ENCODE measurements around the gene CAPN5.

Gene CAPN5

DNA sequence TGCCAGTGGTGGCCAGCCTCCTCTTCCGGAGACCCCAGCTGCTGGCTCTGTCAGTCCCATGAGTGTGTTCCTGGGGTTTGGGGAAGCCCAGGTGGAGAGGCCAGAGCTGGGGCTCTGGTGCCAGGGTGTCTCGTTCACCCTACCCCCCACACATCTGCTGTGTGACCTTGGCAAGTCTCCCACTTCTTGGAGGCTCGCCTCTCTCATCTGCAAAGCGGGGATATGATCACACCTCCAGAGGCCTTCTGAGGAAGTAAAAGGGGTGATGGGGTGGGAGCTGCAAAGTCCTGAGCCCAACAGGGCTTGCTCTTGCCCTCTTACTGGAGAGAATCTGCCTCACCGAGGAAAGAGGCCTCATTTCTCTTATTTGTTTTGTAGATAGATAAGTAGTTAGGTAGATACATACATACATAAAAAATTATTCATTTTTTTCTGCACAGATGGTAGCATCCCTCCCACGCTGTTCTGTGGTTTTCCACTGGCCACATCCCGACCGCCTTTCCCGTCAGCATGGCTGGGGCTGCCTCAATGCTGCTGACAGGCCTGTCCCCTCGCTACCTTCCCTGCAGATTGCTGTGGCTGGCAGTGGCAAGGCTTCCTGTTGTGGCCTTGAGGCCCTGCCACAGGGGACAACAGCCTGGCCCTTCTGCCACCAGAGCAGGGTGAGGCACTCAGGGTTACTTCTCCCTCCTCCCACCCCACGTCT, 85.2 kb downstream of the CAPN5 start:
- DNase-seq (ENCODE audit: low spot score) = no peak

DNA sequence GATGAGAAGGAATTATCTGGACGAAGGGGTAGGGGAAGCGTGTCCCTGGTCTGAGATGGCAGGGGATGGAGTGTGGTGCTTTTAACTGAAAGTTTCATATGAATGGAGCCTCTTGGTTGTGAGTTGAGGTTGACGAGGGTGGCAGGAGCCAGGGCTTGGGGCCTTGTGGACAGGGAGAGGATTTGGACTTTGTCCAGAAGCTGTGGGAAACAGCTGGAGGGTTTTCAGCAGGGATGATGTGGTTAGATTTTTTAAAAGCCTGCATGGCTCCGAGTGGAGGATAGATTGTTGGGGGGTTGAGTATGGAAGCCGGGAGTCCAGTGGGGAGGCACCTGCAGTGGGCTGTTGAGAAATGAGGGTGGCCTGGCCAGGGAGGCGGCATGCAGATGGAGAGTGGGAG, 86.1 kb downstream of the CAPN5 start:
- DNase-seq (ENCODE audit: low spot score) = no peak

DNA sequence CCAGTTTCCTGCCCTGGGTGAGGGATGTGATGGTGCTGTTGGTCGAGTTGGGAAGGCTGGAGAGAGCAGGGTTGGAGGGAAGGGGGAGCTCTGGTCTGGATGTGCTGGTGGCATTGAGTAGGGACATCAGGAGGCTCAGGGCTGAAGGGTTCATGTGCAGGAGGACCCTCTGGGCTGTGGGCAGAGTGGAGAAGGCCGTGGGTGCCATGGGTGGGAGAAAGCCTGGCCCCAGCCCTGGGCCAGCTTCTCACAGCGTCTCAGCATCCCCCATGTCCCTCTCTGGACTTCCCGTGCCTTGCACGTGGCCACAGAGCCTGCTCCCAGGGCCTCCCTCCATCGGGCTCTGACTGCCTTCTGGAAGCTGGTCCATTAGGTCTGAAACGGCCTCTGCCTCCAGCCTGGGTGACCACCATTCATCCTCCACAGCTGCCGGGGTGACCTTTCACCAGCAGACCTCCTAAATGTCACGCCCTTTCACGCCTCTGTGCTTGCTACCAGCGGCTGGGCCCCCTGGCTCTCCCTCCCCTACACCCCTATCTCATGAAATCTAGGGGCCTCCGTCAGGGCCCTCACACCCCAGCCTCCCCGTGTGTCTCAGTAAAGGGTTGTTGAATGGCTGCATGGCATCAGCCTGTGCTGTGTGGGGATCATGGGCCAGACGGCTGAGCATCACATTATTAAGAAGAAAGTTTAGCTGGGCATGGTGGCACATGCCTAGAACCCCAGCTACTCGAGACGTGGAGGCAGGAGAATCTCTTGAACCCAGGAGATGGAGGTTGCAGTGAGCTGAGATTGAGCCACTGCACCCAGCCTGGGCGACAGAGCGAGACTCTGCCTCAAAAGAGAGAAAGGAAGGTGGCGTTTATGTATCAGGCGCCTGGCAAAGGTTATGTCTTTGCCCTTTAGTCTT, 86.8 kb downstream of the CAPN5 start:
- DNase-seq (ENCODE audit: low spot score) = no peak

DNA sequence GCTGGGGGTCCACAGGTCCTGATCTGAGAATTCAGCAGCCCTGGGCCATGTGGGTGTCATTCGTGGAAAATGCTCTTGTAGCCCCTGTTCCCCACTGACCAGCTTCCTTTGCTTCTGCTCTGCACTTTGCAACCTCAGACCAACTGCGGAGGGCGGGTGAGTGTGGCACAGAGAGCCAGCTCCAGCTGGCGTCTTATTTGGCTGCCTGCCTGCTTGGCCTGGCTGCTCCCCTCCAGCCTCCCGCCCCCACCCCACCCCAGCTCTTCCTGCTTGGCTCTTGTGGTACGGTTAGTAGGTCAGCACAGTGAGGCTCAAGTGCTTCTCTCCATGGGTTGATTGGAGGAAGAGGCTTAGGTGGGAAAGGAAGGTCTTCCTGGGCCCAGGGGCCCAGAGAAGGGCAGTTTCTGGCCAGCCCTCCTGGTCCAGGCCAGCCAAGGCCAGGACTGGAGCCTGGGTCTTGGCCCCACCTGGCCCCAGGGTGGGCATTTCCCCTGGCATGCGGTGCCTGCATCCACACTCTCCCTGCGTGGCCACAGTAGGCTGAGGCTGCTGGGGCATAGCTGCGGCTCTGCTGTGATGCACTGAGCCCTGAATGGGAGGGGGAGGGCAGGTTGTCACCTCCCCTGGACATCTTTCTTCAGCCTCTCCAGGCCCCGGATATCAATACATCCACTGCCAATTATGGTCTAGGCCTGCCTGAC, 87.8 kb downstream of the CAPN5 start:
- no peak for DNase-seq (ENCODE audit: low spot score)

DNA sequence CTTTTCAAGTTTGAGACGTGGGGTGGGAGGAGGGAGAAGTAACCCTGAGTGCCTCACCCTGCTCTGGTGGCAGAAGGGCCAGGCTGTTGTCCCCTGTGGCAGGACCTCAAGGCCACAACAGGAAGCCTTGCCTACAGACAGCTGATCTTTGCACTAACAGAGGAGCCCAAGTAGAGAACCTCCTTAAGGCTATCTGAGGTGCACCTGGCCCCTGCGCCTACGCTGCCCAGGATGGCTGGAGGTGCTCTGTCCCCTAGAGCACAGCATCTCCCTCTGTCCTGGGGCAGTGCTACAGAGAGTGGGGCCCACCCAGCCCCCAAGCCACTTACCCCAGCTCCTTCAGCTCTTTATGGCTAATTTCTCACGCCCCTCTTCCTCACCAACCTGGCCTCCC, 88.3 kb downstream of the CAPN5 start:
- no peak for DNase-seq (ENCODE audit: low spot score)

DNA sequence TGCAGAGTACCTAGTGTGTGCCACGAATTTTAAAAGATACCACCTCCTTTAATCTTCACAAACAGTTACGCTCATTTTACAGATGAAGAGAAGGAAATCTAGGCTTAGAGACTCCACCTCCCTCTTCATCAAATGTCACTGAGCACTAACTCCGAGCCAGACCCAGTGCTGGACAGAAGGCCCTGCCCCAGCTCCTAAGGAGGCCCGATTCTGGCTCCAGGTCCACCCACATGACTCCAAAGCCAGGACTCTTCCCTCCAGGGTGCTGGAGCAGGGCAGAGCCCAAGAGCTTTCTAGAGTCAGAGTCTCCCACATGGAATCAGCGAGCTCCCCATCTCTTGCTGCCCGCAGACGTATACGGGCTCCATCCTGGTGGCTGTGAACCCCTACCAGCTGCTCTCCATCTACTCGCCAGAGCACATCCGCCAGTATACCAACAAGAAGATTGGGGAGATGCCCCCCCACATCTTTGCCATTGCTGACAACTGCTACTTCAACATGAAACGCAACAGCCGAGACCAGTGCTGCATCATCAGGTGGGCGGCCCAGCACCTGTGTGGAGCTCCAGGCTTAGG, 88.9 kb downstream of the CAPN5 start:
- DNase-seq (ENCODE audit: low spot score) = no peak

DNA sequence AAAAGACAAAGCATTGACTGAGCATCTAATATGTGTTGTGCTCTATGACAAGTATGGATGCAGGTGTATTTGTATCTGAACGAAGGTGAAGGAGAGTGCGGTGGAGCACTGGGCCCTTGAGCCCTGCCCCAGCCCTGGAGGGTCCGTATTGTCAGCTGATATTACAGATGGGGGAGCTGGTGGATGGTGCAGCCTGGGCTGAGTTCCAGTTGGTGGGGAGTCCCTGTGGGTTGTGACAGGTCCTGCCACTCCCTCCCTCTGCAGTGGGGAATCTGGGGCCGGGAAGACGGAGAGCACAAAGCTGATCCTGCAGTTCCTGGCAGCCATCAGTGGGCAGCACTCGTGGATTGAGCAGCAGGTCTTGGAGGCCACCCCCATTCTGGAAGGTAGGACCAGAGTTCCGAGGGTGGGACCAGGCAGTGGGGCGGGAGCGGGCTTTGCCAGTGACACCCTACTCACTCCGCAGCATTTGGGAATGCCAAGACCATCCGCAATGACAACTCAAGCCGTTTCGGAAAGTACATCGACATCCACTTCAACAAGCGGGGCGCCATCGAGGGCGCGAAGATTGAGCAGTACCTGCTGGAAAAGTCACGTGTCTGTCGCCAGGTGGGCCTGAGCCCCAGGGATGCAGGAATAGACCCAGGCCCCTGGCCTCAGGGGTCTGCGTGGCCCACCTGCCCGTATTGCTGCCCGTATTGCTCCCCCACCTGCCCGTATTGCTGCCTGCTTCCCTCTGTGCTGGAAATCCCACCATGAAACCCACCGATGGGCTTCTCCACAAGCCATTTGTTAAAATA, 89.8 kb downstream of the CAPN5 start:
- DNase-seq (ENCODE audit: low spot score) = no peak

DNA sequence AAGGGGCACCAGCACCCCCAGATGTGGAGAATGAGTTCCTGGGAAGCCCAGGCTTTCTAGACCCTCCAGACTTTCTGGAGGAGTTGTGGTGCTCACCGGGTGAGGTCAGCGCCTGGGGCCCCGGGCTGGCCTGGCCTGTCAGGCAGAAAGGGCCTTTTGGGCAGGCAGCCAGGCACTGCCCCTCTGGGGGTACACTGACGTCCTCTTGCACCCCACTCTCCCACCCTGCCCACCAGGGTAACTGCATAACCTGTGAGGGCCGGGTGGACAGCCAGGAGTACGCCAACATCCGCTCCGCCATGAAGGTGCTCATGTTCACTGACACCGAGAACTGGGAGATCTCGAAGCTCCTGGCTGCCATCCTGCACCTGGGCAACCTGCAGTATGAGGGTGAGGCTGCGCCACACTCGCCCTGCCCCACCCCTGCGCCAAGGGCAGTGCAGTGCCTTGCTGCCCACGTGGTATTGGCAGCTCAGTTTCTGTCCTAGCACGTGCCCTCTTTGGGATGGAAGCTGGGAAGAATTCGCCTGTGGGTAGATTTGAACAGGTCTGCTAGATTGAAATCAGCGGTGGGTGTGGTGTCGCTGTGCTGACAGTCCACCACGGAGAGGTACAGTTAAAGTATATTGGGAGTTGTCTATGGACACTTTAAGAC, 91.4 kb downstream of the CAPN5 start:
- no peak for DNase-seq (ENCODE audit: low spot score)

DNA sequence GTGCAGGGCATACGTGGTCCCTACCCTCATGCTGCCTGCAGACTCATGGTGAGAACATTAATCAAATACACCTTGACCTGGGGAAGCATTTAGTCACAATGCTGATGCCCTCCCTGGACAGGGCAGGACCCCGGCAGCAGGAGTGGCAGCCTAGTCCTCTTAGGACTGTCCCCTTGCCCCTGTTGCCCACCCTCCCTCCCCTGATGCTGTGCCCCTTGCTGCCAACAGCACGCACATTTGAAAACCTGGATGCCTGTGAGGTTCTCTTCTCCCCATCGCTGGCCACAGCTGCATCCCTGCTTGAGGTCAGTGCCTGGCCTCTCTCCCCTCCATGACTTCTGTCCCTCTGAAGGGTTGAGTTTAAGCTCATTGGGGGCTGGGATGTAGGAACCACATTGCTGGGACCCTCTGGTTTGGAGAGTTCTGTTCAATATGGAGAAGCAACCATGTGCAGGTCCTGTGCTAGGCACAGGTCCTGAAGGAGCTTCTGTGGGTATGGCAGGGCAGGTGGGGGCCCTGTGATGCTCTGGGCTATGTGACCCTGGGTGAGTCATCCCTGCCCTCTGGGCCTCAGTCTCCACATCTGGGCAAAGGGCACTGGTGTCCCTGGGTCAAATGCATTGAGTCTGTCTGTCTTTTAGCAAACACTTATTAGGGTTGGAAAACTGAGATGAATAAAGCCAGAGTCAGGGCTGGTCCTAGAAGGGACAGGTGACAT, 92.6 kb downstream of the CAPN5 start:
- no peak for DNase-seq (ENCODE audit: low spot score)

DNA sequence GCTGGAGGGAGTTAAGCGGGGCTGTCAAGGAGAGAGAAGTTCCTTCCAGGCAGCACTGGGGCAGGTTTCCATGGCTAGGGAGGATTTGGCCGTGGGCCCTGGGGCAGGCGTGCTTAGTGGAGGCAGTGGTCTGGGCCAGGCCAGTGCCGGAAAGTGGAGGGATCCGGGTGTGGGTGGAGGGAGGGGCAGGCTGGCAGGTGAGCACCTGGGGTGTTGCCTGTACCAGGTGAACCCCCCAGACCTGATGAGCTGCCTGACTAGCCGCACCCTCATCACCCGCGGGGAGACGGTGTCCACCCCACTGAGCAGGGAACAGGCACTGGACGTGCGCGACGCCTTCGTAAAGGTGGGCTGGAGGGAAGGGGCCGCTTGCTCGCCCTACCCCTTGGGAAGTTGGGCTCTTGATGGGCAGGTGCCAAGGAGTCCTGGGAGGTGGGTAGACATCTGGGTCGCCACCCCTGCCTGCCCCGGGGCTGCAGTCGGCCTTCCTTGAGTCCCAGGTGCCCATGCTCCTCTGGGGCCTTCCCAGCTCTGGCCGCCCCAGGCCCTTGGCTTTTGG, 93.2 kb downstream of the CAPN5 start:
- DNase-seq (ENCODE audit: low spot score) = no peak

DNA sequence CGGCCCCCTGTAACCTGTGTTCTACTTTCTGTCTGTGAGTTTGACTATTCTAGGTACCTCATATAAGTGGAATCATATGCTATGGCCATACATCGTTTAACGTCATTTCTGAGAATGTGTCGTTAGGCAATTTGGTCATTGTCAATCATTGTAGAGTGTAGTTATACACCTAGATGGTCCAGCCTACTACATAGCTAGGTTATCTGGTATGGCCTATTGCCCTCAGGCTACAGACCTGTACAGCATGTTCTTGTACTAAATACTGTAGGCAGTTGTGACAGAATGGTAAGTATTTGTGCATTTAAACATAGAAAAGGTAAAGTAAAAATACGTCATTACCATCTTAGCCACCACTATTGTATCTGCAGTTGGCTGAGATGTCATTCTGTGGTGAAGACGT, 96.5 kb downstream of the CAPN5 start:
- no peak for DNase-seq (ENCODE audit: low spot score)

DNA sequence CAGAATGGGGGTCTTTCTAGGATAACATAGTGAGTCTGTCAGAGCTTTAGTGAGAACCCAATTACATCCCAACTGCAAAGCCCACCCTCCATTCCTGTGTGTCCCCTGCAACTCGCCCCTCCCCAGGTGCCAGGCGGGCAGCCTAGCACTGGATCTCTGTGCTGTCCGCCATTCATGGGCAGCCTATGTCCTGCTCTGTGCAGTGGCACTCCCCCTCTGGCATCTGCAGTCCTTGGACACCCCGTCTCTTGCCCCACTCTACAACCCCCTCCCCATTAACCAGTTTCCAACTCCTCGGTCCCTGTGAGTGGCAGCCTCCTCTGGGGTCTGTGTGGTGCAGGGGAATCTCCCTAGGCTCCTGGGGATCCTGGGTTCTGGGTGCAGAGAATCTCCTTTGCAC, 98.3 kb downstream of the CAPN5 start:
- DNase-seq (ENCODE audit: low spot score) = no peak

DNA sequence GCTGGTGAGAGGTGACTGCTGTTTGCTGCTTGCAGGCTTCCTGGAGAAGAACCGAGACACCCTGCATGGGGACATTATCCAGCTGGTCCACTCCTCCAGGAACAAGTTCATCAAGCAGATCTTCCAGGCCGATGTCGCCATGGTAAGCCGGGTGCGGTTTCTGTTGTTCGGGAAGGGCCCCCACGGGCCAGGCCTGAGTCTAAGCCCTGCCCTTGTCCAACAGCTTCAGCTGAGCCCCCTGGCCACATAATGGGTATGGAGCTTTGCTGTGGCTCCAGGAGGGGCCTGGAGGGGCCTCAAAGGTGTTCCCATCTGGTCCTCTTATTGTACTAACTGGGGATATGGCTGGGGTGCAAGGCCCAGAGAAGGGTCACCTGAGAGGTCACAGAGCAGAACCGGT, 99.2 kb downstream of the CAPN5 start:
- no peak for DNase-seq (ENCODE audit: low spot score)

DNA sequence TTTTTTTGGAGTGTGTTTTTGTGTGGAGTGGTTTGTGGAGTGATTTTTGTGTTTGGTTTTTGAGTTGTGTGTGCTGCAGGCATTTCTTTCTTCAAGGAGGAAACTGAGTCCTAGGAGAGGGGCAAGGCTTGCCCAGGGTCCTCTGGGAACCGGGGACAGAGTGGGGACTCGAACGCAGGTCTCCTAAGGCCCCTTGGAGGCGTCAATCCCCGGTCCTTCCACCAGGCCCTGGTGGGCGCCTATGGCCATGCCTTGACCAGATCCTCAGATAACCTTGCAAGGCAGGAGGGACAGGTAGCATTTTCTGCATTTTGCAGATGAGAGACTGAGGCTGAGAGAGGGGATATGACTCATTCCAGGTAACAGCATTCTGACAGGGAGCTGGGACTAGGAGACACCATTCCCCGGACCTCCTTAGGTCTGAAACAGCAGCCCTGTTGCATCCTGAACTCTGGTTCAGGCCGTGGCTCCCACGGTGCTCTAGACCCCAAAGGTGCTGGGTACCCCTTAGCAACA, 100.4 kb downstream of the CAPN5 start:
- DNase-seq (ENCODE audit: low spot score) = no peak

DNA sequence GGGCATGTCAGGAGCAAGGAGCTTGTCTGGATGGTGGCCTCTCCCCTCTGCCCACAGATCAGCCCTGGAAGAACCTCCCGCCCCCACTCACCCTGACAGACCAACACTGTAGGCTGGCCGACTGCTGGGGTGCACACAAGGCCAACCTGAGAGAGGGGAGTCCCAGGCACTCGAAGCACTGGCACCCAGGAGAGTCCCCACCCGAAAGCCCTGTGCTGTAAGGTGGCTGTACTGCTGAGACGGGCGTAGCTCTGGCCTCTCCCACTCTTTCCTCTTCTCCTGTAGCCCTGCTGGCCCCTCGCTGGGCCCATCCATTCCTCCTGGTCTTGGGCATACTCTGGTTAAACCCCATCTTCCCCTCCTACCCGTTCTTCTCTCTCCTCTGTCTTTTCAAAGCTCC, 101.0 kb downstream of the CAPN5 start:
- DNase-seq (ENCODE audit: low spot score) = no peak

DNA sequence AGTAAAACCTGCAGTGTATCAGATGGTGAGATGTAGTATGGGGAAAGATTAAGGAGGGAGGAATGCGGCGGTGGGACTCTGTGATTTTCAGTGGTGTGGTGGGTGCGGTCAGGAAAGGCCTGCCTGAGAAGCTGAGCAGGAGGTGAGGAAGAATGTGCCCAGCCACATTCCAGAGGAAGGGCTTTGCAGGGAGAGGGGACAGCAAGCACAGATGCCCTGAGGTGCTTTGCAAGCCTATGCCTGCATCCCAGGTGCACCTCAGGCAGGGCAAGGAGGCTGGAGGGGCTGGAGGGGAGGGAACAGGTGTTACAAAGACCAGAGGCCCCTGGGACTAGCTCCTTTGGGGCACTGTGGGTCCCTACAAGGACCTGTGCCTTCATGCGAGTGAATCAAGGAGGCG, 103.3 kb downstream of the CAPN5 start:
- no peak for DNase-seq (ENCODE audit: low spot score)

DNA sequence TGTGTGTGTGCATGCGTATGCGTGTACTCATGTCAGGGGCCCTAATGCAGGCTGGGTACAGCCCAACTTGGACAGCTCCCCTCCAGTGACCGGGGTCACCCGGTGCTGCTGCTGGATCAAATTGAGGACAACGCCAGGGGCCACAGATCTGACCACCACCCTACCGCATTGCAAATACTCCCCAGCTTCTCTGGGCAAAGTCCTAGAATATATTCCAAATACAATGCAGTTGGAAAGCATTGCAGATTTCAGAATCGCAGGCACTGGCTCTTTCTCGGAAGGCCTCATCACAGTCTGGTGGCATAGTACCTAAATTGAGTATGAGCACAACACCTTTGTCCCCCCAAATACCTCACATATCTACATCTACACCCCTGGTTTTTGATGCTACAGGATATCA, 104.5 kb downstream of the CAPN5 start:
- DNase-seq (ENCODE audit: low spot score) = no peak

DNA sequence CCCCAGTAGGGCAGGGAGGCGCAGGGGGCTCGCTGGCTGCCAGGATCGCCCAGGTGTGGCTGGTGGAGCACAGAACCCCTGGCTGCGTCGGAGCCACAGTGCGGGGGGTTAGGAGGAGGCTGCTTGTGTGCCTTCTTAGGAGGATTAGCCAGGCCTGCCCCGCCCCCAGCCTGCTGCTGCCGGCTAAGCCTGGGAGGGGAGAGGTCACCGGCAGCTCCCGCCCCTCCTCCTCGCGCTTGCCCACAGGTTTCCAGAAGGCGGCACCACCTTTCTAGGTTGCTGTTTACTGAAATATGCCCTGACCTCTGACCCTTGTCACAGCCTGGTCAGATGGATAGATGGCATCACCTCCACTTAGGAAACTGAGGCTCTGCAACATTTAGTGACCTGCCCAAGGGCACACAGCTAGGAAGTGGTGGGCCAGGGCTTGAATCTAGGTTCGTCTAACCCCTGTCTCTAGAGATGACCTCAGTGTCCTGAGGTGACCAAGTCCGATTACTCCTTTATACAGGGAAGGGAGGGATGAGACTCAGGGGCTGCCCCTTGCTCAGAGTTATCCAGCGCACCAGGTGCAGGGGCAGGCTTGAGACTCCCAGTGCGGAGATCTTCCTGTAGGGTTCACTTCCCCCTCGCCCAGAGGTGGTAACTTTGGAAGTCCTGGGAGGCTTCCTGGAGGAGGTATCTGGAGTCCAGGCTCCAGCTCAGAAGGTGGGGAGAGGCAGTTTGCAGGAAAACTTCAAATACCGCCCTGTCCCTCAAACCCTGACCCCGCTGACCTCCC, 105.3 kb downstream of the CAPN5 start:
- DNase-seq (ENCODE audit: low spot score) = no peak

DNA sequence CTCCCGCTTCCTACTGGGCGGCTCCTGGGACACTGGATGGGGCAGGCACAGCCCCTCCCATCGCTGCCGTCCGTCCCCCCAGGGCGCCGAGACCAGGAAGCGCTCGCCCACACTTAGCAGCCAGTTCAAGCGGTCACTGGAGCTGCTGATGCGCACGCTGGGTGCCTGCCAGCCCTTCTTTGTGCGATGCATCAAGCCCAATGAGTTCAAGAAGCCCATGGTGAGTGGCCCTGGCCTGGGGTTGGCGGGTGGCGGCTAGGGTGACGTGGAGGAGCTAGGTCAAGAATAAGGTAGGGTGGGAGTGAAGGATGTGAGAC, 105.9 kb downstream of the CAPN5 start:
- DNase-seq (ENCODE audit: low spot score) = no peak

Measured in kidney tubule cell (primary cell).